A549 (cell line): ENCODE results near the gene PXDN. TPM values are rescaled to one million over a fixed set of nuclear protein-coding genes. Genes with fewer than 3 reads are reported as not detected.

Source experiments
- ATAC-seq, 2 experiments: fragments of 200-7000 bp in 1 of 2; fragments of >200 bp in 1 of 2; cut with Nextera tagmentation in 1 of 2; cut with Tn5 transposase in 1 of 2; 3 replicates each; pipeline versions ENCODE4 v1.8.0 to v1.9.1; 2018 to 2020; ENCODE audit warnings: mild to moderate bottlenecking in 1 of 2, moderate library complexity in 1 of 2
- CTCF ChIA-PET: fragments of 300-600 bp; sonication (Branson Sonifier 250); formaldehyde crosslinking; extraction: SDS; loops from one replicate; lab custom pipeline; 2021; ENCODE audit warnings: antibody characterized with exemption, inconsistent platforms; lab: Yijun Ruan, JAX
- POLR2A ChIA-PET: fragments of 350-600 bp; formaldehyde crosslinking; extraction: SDS; loops from one replicate; lab custom pipeline; 2021; ENCODE audit warnings: antibody characterized with exemption, inconsistent platforms; lab: Yijun Ruan, JAX
- DNase-seq, 2 experiments: peaks; one replicate each; pipeline versions ENCODE4 v3.0.0 to v3.0.0-alpha.2; 2011 to 2016; ENCODE audit warnings: low read depth in 1 of 2, low spot score in 1 of 2
- FAIRE-seq: peaks from 2 replicates; lab custom pipeline; 2011; peaks lifted over from hg19 to GRCh38; lab: Jason Lieb, UNC
- H3K27ac ChIP-seq, 2 experiments: fragments of >200 bp; sonication (Bioruptor Twin); formaldehyde crosslinking; 3 replicates each; pipeline ENCODE4 v1.5.1; 2016 to 2017
- H3K4me1 ChIP-seq: fragments of >200 bp; sonication (Bioruptor Twin); formaldehyde crosslinking; 3 replicates; pipeline ENCODE4 v1.6.1; 2016
- H3K4me2 ChIP-seq: fragments of >200 bp; sonication (Bioruptor Twin); formaldehyde crosslinking; 3 replicates; pipeline ENCODE4 v1.6.1; 2016
- H3K4me3 ChIP-seq: fragments of >200 bp; sonication (Bioruptor Twin); formaldehyde crosslinking; 3 replicates; pipeline ENCODE4 v1.5.1; 2016
- H3K9me3 ChIP-seq: fragments of >200 bp; sonication (Bioruptor Twin); formaldehyde crosslinking; 3 replicates; pipeline ENCODE4 v1.6.1; 2016
- CEBPB ChIP-seq, 2 experiments: fragments of >200 bp in 1 of 2; sonication (Bioruptor Twin) in 1 of 2; formaldehyde crosslinking in 1 of 2; IDR thresholded peaks; 2 replicates each; pipeline ENCODE4 v1.6.1; 2012 to 2016
- CTCF ChIP-seq: fragments of >200 bp; sonication (Bioruptor Twin); formaldehyde crosslinking; IDR thresholded peaks from 3 replicates; pipeline ENCODE4 v1.5.1; 2016
- EHF ChIP-seq: fragments of 250-450 bp; sonication (Bioruptor Pico); IDR thresholded peaks from 2 replicates; pipeline ENCODE4 v1.5.0; 2020; ENCODE audit warnings: mild to moderate bottlenecking
- EP300 ChIP-seq, 2 experiments: fragments of >200 bp; sonication (Bioruptor Twin); formaldehyde crosslinking; IDR thresholded peaks; 2 replicates in 1 of 2; 3 replicates in 1 of 2; pipeline ENCODE4 v1.6.1; 2016 to 2017
- ESRRA ChIP-seq: fragments of 150-350 bp; IDR thresholded peaks from 2 replicates; pipeline ENCODE4 v1.6.1; 2014; ENCODE audit warnings: mild to moderate bottlenecking, low read length, borderline replicate concordance
- FOSL2 ChIP-seq, 2 experiments: fragments of 450-650 bp in 1 of 2; fragments of >200 bp in 1 of 2; sonication (Bioruptor Twin) in 1 of 2; formaldehyde crosslinking; IDR thresholded peaks; 2 replicates each; pipeline versions ENCODE4 v1.5.0 to v1.6.1; 2016 to 2020; ENCODE audit warnings: mild to moderate bottlenecking in 1 of 2, moderate library complexity in 1 of 2
- HDAC2 ChIP-seq: fragments of 200-600 bp; sonication (generic); IDR thresholded peaks from 2 replicates; pipeline ENCODE4 v1.6.1; 2016
- HMGXB4 ChIP-seq: fragments of 250-450 bp; sonication (Bioruptor Pico); IDR thresholded peaks from 2 replicates; pipeline ENCODE4 v1.5.0; 2021; ENCODE audit warnings: mild to moderate bottlenecking, moderate library complexity, borderline replicate concordance
- HOXB13 ChIP-seq: fragments of 250-450 bp; sonication (Bioruptor Pico); IDR thresholded peaks from 2 replicates; pipeline ENCODE4 v1.5.0; 2020; ENCODE audit warnings: low read depth, mild to moderate bottlenecking, moderate library complexity
- JUN ChIP-seq, 2 experiments: fragments of >200 bp; sonication (Bioruptor Twin); formaldehyde crosslinking; IDR thresholded peaks; 2 replicates in 1 of 2; 3 replicates in 1 of 2; pipeline ENCODE4 v1.6.1; 2016 to 2017
- KDM5A ChIP-seq: fragments of 200-600 bp; sonication (generic); IDR thresholded peaks from 2 replicates; pipeline ENCODE4 v1.6.1; 2016; ENCODE audit warnings: antibody characterized with exemption, mild to moderate bottlenecking
- MAZ ChIP-seq: fragments of 150-350 bp; IDR thresholded peaks from 2 replicates; pipeline ENCODE4 v1.6.1; 2014; ENCODE audit warnings: antibody characterized with exemption, low read depth, low read length, borderline replicate concordance
- MYC ChIP-seq: IDR thresholded peaks from 2 replicates; pipeline ENCODE4 v1.6.1; 2012; ENCODE audit warnings: mild to moderate bottlenecking, inconsistent platforms, low read length, improper control_type of control experiment, borderline replicate concordance
- NFE2L2 ChIP-seq: fragments of 150-350 bp; conservative IDR thresholded peaks from 2 replicates; pipeline ENCODE4 v1.6.1; 2014; ENCODE audit warnings: low read length
- NPAS2 ChIP-seq: fragments of 250-450 bp; sonication (Bioruptor Pico); IDR thresholded peaks from 2 replicates; pipeline ENCODE4 v1.8.0; 2022; ENCODE audit warnings: mild to moderate bottlenecking, moderate library complexity, borderline replicate concordance
- POLR2AphosphoS2 ChIP-seq: conservative IDR thresholded peaks from 2 replicates; pipeline ENCODE4 v1.6.1; 2012; ENCODE audit warnings: low read length, improper control_type of control experiment, inconsistent platforms
- REST ChIP-seq: fragments of 200-600 bp; sonication (generic); IDR thresholded peaks from 2 replicates; pipeline ENCODE4 v1.6.1; 2016; ENCODE audit warnings: antibody characterized with exemption, mild to moderate bottlenecking, moderate library complexity
- RFX5 ChIP-seq: fragments of 450-650 bp; IDR thresholded peaks from 2 replicates; pipeline ENCODE4 v1.7.1; 2014; ENCODE audit warnings: antibody characterized with exemption, mild to moderate bottlenecking, moderate library complexity
- TFCP2L1 ChIP-seq: fragments of 250-450 bp; sonication (Bioruptor Pico); IDR thresholded peaks from 2 replicates; pipeline ENCODE4 v1.5.0; 2021; ENCODE audit warnings: mild to moderate bottlenecking
- TP53 ChIP-seq: fragments of 250-450 bp; sonication (Bioruptor Pico); IDR thresholded peaks from 2 replicates; pipeline ENCODE4 v1.5.0; 2021; ENCODE audit warnings: mild to moderate bottlenecking, moderate library complexity
- ZFP36 ChIP-seq: fragments of 450-650 bp; IDR thresholded peaks from 2 replicates; pipeline ENCODE4 v1.6.1; 2014; ENCODE audit warnings: borderline replicate concordance; ENCODE audit not compliant: partially characterized antibody
- ZSCAN20 ChIP-seq: fragments of 250-450 bp; sonication (Bioruptor Pico); IDR thresholded peaks from 2 replicates; pipeline ENCODE4 v1.8.0; 2022; ENCODE audit warnings: mild to moderate bottlenecking, moderate library complexity
- WGBS: methylation state at CpG from one replicate; pipeline ENCODE4 v1.1.6; 2017; ENCODE audit errors: missing lambda C conversion rate; 5-methylcytosine and 5-hydroxymethylcytosine counted together
- polyA plus RNA-seq, 4 experiments: library from polyadenylated mRNA; depleted of rRNA in 3 of 4; stranded (reverse); fragments of >200 nt; fragmentation: RNase III in 1 of 4; extraction: RNeasy Plus Mini Kit Qiagen cat#74134 plus additional on column Dnase treatment in 1 of 4; gene quantifications; 2 replicates in 3 of 4; 3 replicates in 1 of 4; pipeline ENCODE4 v1.2.3, GENCODE V29; 2011 to 2017
- TF ChIP-seq, protein P1 (sequence below): IDR thresholded peaks from 2 replicates; pipeline ENCODE4 v1.6.1; 2012

The PXDN gene
- polyA plus RNA-seq, 2 of the 4 experiments (the other 2 are of a cell fraction), result 3.7 to 7.3 TPM

- TF ChIP-seq NFE2L2 (no peak), RFX5 (no peak), CEBPB (IDR thresholded peaks at IDR 0.05) (no peak), FOSL2 (IDR thresholded peaks at IDR 0.05) (no peak), FOSL2 (CRISPR knock-in tag; IDR thresholded peaks at IDR 0.05) (no peak)
- TF ChIP-seq, all 56 proteins: peak for 0
- no peak overlapping the region for H3K27ac ChIP-seq
- H3K4me1 ChIP-seq, result no peaks in the 10 kb centered on the region
- no peak for FAIRE-seq
- ChIA-PET CTCF (interaction anchor here (1.2 to 2.2 kb wide), 4 partner anchors 10 to 120 kb away, joined by 3 to 6 read pairs (median 6); no protein-coding TSS in a partner anchor), POLR2A (no interaction called here)
- H3K4me3 ChIP-seq, result no peak overlapping the region
- peaks cover 3% of the 10 kb centered on the region; the same call in 1 of the 3 replicates for H3K9me3 ChIP-seq
- DNase-seq, result no peak
- WGBS, result 45% methylated on average over 9 of the region's 9 CpGs
- H3K4me2 ChIP-seq, result no peak overlapping the region
- ATAC-seq, result no peak
Observed at GRCh38 chr2:1697601-1698000, 46.7 kb downstream of the PXDN start.

- CTCF ChIA-PET, result interaction anchor here (1.2 to 2.2 kb wide), 4 partner anchors 10 to 122 kb away, joined by 3 to 6 read pairs (median 6); no protein-coding TSS in a partner anchor
- no peak for DNase-seq
- Histone ChIP-seq H3K9me3 (peaks cover 3% of the 10 kb centered on the region; the same call in 1 of the 3 replicates), H3K4me2 (no peak overlapping the region), H3K27ac (no peak overlapping the region), H3K4me3 (no peak overlapping the region), H3K4me1 (no peaks in the 10 kb centered on the region)
- 60% methylated on average over 3 of the region's 3 CpGs for WGBS
- no peak for TF ChIP-seq NFE2L2
- TF ChIP-seq NPAS2 (CRISPR knock-in tag), result no peak
- no peak for TF ChIP-seq ZFP36
- no peak for TF ChIP-seq EHF (CRISPR knock-in tag)
- ATAC-seq, result no peak
- FAIRE-seq, result no peak
- POLR2A ChIA-PET, result no interaction called here
Observed at GRCh38 chr2:1696472-1696871, 47.8 kb downstream of the PXDN start.

- TF ChIP-seq MYC (no peak), CTCF (no peak), KDM5A (no peak), EP300 (IDR thresholded peaks at IDR 0.05) (no peak), HMGXB4 (CRISPR knock-in tag) (no peak), HOXB13 (CRISPR knock-in tag) (no peak), ZSCAN20 (CRISPR knock-in tag) (no peak), TP53 (no peak), NPAS2 (CRISPR knock-in tag) (no peak), FOSL2 (IDR thresholded peaks at IDR 0.05) (no peak), FOSL2 (CRISPR knock-in tag; IDR thresholded peaks at IDR 0.05) (no peak), MAZ (no peak), ZFP36 (no peak), POLR2AphosphoS2 (no peak), HDAC2 (no peak), REST (no peak), ESRRA (no peak), TFCP2L1 (CRISPR knock-in tag) (no peak), RFX5 (no peak), JUN (IDR thresholded peaks at IDR 0.05) (no peak)
- TF ChIP-seq, protein P1, sequence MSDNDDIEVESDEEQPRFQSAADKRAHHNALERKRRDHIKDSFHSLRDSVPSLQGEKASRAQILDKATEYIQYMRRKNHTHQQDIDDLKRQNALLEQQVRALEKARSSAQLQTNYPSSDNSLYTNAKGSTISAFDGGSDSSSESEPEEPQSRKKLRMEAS, result no peak
- DNase-seq, result no peak
- 64% methylated on average over 25 of the region's 25 CpGs for WGBS
- Histone ChIP-seq H3K4me3 (no peak overlapping the region), H3K4me2 (no peak overlapping the region), H3K4me1 (no peaks in the 10 kb centered on the region), H3K27ac (no peak overlapping the region), H3K9me3 (peaks cover 3% of the 10 kb centered on the region; the same call in 1 of the 3 replicates)
- no peak for FAIRE-seq
- ChIA-PET CTCF (no interaction called here), POLR2A (no interaction called here)
- ATAC-seq, result no peak
Observed at GRCh38 chr2:1694371-1695271, 49.7 kb downstream of the PXDN start.
